Parathyroid adenoma (tissue), 2 donors: ENCODE results near the gene PACRGL.

Experiments used
- H2AFZ ChIP-seq: fragments of 300-600 bp; sonication (generic); one replicate; pipeline ENCODE4 v1.7.0; 2017; ENCODE audit warnings: antibody characterized with exemption, mild to moderate bottlenecking
- H3K27ac ChIP-seq: fragments of 300-600 bp; sonication (generic); one replicate; pipeline ENCODE4 v1.7.0; 2017
- H3K27me3 ChIP-seq: fragments of 300-600 bp; sonication (generic); one replicate; pipeline ENCODE4 v1.7.0; 2017; ENCODE audit warnings: low read length; ENCODE audit not compliant: control insufficient read depth, insufficient read depth
- H3K36me3 ChIP-seq: fragments of 300-600 bp; sonication (generic); one replicate; pipeline ENCODE4 v1.7.0; 2017; ENCODE audit warnings: low read length; ENCODE audit not compliant: control insufficient read depth, insufficient read depth
- H3K4me1 ChIP-seq: fragments of 300-600 bp; sonication (generic); one replicate; pipeline ENCODE4 v1.7.0; 2017; ENCODE audit warnings: control low read depth
- H3K4me2 ChIP-seq: fragments of 300-600 bp; sonication (generic); one replicate; pipeline ENCODE4 v1.7.0; 2017; ENCODE audit warnings: low read length
- H3K4me3 ChIP-seq: fragments of 300-600 bp; sonication (generic); one replicate; pipeline ENCODE4 v1.7.0; 2017; ENCODE audit warnings: low read depth, low read length
- H3K79me2 ChIP-seq: fragments of 300-600 bp; sonication (generic); one replicate; pipeline ENCODE4 v1.7.0; 2017; ENCODE audit warnings: control low read depth
- H3K9ac ChIP-seq: fragments of 300-600 bp; sonication (generic); one replicate; pipeline ENCODE4 v1.7.0; 2017; ENCODE audit warnings: mild to moderate bottlenecking
- H3K9me3 ChIP-seq: fragments of 300-600 bp; sonication (generic); one replicate; pipeline ENCODE4 v1.7.0; 2017; ENCODE audit warnings: low read length; ENCODE audit not compliant: control insufficient read depth
- CTCF ChIP-seq: fragments of 300-600 bp; sonication (generic); IDR thresholded peaks from one replicate; pipeline ENCODE4 v1.7.0; 2017; ENCODE audit warnings: antibody characterized with exemption, mild to moderate bottlenecking
- donor health status: primary hyperparathyroidism.

PACRGL gene

DNA sequence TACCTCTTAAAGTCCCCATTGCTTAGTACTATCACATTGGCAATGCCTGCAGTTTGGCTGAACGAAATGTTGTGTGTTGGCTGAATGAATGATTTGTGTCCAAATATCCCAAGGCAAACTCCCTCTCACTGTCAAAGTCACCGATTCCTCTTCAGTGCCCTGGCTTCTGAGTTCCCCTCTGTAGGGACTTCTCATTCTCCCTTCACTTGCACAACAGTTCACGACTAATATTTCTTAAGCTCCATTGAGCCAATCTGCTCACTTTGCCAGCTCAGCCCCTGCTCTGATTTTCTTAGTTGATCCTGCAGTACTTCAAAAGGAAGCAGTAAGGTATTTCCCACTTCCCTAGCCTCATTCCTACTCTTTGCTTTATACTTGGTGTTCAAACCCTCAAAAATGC is 21.9 kb upstream of the PACRGL start:
- H3K4me3 ChIP-seq, result no peak overlapping the region
- TF ChIP-seq CTCF, result no peak
- no peaks in the 10 kb centered on the region for H3K9me3 ChIP-seq
- H3K36me3 ChIP-seq, result no peaks in the 10 kb centered on the region
- no peaks in the 10 kb centered on the region for H3K4me1 ChIP-seq
- H3K27me3 ChIP-seq, result no peaks in the 10 kb centered on the region
- no peak overlapping the region for H3K9ac ChIP-seq
- no peak overlapping the region for H3K27ac ChIP-seq
- H2AFZ ChIP-seq, result no peak overlapping the region
- H3K79me2 ChIP-seq, result no peaks in the 10 kb centered on the region
- H3K4me2 ChIP-seq, result no peak overlapping the region

DNA sequence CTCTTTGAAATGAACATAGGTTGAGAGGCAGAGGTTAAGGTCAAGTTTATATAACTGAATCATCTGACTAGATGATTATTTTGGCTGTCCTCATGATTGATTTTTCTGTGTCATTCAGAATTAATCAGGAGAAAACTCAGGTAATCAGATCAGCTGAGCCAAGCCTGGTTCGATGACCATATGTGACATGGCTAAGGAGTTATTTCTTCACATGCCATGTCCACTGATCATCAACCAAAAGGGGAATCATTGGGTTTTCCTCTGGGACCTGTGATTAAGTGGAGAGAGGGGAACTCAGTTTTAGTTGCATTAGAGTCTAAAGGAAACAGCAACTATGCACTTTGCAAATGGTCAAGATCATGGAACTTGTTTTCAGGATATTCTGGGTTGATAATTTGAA is 20.3 kb upstream of the PACRGL start:
- Histone ChIP-seq H3K9me3 (no peaks in the 10 kb centered on the region), H3K27me3 (no peaks in the 10 kb centered on the region), H3K79me2 (no peaks in the 10 kb centered on the region), H3K4me2 (no peak overlapping the region), H3K36me3 (no peaks in the 10 kb centered on the region), H3K4me3 (no peak overlapping the region), H3K9ac (no peak overlapping the region), H2AFZ (no peak overlapping the region), H3K4me1 (no peaks in the 10 kb centered on the region), H3K27ac (no peak overlapping the region)
- no peak for TF ChIP-seq CTCF

- H3K36me3 ChIP-seq, result no peaks in the 10 kb centered on the region
- no peak overlapping the region for H3K4me2 ChIP-seq
- no peaks in the 10 kb centered on the region for H3K9me3 ChIP-seq
- TF ChIP-seq CTCF, result no peak
- no peaks in the 10 kb centered on the region for H3K27me3 ChIP-seq
- no peak overlapping the region for H3K9ac ChIP-seq
- no peak overlapping the region for H3K27ac ChIP-seq
- H3K79me2 ChIP-seq, result no peaks in the 10 kb centered on the region
- H3K4me3 ChIP-seq, result no peak overlapping the region
- no peaks in the 10 kb centered on the region for H3K4me1 ChIP-seq
- H2AFZ ChIP-seq, result no peak overlapping the region
Observed at GRCh38 chr4:20680736-20681135, 19.5 kb upstream of the PACRGL start.

DNA sequence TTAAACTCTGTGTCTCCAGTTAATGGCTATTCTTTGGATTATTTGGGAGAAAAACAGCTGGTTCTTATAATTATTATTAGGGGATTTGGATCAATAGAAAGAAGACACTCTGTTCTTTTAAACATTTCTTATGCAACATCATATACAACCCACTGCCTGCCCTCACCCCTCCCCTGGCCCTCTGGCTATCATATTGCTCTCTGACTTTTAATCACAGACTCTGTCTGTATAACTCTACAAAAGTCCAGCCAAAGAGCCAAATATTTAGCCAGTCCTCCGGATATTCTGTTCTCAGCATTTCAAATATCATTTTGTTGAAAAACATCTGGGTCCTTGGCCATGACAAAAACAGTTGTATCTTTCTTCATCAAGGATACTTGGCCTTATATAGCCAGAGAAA is 19.0 kb upstream of the PACRGL start:
- Histone ChIP-seq H3K4me3 (no peak overlapping the region), H3K4me1 (no peaks in the 10 kb centered on the region), H3K36me3 (no peaks in the 10 kb centered on the region), H3K79me2 (no peaks in the 10 kb centered on the region), H2AFZ (no peak overlapping the region), H3K9ac (no peak overlapping the region), H3K4me2 (no peak overlapping the region), H3K27ac (no peak overlapping the region), H3K9me3 (no peaks in the 10 kb centered on the region), H3K27me3 (no peaks in the 10 kb centered on the region)
- TF ChIP-seq CTCF, result no peak

DNA sequence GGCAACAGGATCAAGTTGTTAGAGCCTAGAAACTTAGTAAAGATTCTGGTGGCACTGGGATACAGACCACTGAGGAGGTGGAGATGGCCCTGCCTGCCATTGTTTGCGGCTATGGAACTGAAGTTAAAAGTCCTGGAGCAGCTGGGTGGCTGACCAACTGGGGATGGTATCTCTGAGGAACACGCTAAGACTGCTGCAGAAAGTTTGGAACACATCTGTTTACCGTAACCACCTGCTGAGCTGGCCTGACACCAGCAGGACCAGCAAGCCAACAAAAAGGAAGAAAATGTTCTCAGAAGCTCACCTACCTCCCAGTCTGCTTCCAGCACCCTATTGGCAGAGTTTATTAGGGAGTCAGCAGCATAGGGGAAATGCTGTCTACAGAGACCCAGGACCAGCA is 17.4 kb upstream of the PACRGL start:
- TF ChIP-seq CTCF, result no peak
- no peak overlapping the region for H3K9ac ChIP-seq

More for the DNA sequence above, 17.4 kb upstream of the PACRGL start:
- Histone ChIP-seq H2AFZ (no peak overlapping the region), H3K4me3 (no peak overlapping the region), H3K9me3 (no peaks in the 10 kb centered on the region), H3K27me3 (no peaks in the 10 kb centered on the region), H3K36me3 (no peaks in the 10 kb centered on the region), H3K79me2 (no peaks in the 10 kb centered on the region), H3K4me1 (no peaks in the 10 kb centered on the region), H3K4me2 (no peak overlapping the region), H3K27ac (no peak overlapping the region)
